ENCODE results near the gene SCGB2A2. TPM values are rescaled to one million over a fixed set of nuclear protein-coding genes. Genes with fewer than 3 reads are reported as not detected.

The SCGB2A2 gene
- total and polyA plus RNA-seq, 4 donors = not detected

DNA sequence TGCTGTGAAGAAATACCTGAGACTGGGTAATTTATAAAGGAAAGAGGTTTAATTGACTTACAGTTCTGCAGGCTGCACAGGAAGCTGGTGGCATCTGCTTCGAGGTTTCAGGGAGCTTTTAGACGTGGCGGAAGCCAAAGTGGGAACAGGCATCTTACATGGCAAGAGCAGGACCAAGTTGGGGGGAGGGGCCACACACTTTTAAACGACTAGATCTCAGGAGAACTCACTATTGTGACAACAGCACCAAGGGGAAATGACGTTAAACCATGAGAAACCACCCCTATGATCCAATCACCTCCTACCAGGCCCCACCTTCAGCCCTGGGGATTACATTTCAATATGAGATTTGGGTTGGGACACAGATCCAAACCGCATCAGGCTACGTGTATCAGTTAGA is 40.0 kb downstream of the SCGB2A2 start:
- no peak overlapping the region for H3K9ac ChIP-seq (ENCODE audit: low read depth in 1 of 2, low read length in 2 of 2)
- 54% methylated on average over 7 of the region's 7 CpGs for WGBS
- H3K27me3 ChIP-seq (ENCODE audit: control insufficient read depth in 4 of 4, insufficient read depth in 4 of 4, low read length in 3 of 4) = peaks cover 0 to 6% (median 3%) of the 10 kb centered on the region in 4 donors
- H3K4me1 ChIP-seq (ENCODE audit: control insufficient read depth in 4 of 4, insufficient read depth in 4 of 4, low read length in 3 of 4) = no peaks in the 10 kb centered on the region
- H3K36me3 ChIP-seq (ENCODE audit: control insufficient read depth in 4 of 4, insufficient read depth in 3 of 4, low read depth in 1 of 4, low read length in 3 of 4) = no peaks in the 10 kb centered on the region
- H3K9me3 ChIP-seq (ENCODE audit: control insufficient read depth in 4 of 4, low read length in 3 of 4) = no peaks in the 10 kb centered on the region
- H3K4me3 ChIP-seq (ENCODE audit: low read depth in 1 of 3, low read length in 3 of 3) = no peak overlapping the region
- no peak overlapping the region for H3K27ac ChIP-seq (ENCODE audit: low read depth in 1 of 2, low read length in 2 of 2)
- no peak for TF ChIP-seq EGR1 (IDR thresholded peaks at IDR 0.05; ENCODE audit: low read depth in 2 of 2)
- TF ChIP-seq HNF4G (IDR thresholded peaks at IDR 0.05) = no peak
- TF ChIP-seq, protein P1, sequence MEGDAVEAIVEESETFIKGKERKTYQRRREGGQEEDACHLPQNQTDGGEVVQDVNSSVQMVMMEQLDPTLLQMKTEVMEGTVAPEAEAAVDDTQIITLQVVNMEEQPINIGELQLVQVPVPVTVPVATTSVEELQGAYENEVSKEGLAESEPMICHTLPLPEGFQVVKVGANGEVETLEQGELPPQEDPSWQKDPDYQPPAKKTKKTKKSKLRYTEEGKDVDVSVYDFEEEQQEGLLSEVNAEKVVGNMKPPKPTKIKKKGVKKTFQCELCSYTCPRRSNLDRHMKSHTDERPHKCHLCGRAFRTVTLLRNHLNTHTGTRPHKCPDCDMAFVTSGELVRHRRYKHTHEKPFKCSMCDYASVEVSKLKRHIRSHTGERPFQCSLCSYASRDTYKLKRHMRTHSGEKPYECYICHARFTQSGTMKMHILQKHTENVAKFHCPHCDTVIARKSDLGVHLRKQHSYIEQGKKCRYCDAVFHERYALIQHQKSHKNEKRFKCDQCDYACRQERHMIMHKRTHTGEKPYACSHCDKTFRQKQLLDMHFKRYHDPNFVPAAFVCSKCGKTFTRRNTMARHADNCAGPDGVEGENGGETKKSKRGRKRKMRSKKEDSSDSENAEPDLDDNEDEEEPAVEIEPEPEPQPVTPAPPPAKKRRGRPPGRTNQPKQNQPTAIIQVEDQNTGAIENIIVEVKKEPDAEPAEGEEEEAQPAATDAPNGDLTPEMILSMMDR (IDR thresholded peaks at IDR 0.05; ENCODE audit: low read depth, low read length, missing input control) = no peak
- no peak for TF ChIP-seq GABPA (IDR thresholded peaks at IDR 0.05 in 1 of 2, conservative IDR thresholded peaks at IDR 0.05 in 1 of 2)
- no peak for TF ChIP-seq FOXA1 (IDR thresholded peaks at IDR 0.05)
- TF ChIP-seq MAX (IDR thresholded peaks at IDR 0.05) = no peak
- no peak for TF ChIP-seq RXRA (IDR thresholded peaks at IDR 0.05)
- TF ChIP-seq NR2F2 (IDR thresholded peaks at IDR 0.05) = no peak
- TF ChIP-seq, protein P2, sequence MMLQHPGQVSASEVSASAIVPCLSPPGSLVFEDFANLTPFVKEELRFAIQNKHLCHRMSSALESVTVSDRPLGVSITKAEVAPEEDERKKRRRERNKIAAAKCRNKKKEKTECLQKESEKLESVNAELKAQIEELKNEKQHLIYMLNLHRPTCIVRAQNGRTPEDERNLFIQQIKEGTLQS (IDR thresholded peaks at IDR 0.05) = no peak
- TF ChIP-seq, protein P3, sequence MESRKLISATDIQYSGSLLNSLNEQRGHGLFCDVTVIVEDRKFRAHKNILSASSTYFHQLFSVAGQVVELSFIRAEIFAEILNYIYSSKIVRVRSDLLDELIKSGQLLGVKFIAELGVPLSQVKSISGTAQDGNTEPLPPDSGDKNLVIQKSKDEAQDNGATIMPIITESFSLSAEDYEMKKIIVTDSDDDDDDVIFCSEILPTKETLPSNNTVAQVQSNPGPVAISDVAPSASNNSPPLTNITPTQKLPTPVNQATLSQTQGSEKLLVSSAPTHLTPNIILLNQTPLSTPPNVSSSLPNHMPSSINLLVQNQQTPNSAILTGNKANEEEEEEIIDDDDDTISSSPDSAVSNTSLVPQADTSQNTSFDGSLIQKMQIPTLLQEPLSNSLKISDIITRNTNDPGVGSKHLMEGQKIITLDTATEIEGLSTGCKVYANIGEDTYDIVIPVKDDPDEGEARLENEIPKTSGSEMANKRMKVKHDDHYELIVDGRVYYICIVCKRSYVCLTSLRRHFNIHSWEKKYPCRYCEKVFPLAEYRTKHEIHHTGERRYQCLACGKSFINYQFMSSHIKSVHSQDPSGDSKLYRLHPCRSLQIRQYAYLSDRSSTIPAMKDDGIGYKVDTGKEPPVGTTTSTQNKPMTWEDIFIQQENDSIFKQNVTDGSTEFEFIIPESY (IDR thresholded peaks at IDR 0.05) = no peak
- no peak for DNase-seq (ENCODE audit: low spot score)

DNA sequence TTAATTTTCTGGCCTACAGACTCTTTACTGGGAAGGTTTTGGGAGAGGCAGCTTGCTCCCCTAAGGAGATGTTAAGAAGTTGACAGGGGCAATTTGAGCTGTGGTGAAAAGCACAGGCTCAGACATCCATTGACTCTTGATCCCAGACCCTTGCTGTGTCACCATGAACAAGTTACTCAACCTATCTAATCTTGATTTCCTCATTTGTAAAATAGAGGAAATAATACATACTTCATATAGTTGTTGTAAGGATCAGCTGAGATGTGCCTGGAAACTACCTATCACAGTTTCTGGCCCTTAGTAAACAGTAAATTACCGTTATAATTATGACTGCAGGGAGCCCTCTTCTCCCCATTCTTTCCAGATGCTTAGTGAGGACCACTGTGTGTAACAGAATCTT is 45.5 kb downstream of the SCGB2A2 start:
- Histone ChIP-seq H3K9me3 (ENCODE audit: control insufficient read depth in 4 of 4, low read length in 3 of 4) (no peaks in the 10 kb centered on the region), H3K36me3 (ENCODE audit: control insufficient read depth in 4 of 4, insufficient read depth in 3 of 4, low read depth in 1 of 4, low read length in 3 of 4) (no peaks in the 10 kb centered on the region), H3K4me1 (ENCODE audit: control insufficient read depth in 4 of 4, insufficient read depth in 4 of 4, low read length in 3 of 4) (no peaks in the 10 kb centered on the region), H3K4me3 (ENCODE audit: low read depth in 1 of 3, low read length in 3 of 3) (no peak overlapping the region), H3K27ac (ENCODE audit: low read depth in 1 of 2, low read length in 2 of 2) (no peak overlapping the region), H3K27me3 (ENCODE audit: control insufficient read depth in 4 of 4, insufficient read depth in 4 of 4, low read length in 3 of 4) (no peaks in the 10 kb centered on the region), H3K9ac (ENCODE audit: low read depth in 1 of 2, low read length in 2 of 2) (no peak overlapping the region)
- no peak for DNase-seq (ENCODE audit: low spot score)
- no peak for TF ChIP-seq RAD21 (IDR thresholded peaks at IDR 0.05)
- TF ChIP-seq NR2F2 (IDR thresholded peaks at IDR 0.05) = no peak
- TF ChIP-seq REST (IDR thresholded peaks at IDR 0.05) = no peak
- 79% methylated on average over 1 of the region's 1 CpG for WGBS

All from liver (tissue), 9 donors.